Measurements from ENCODE around the gene NPRL2. TPM values are rescaled to one million over a fixed set of nuclear protein-coding genes. Genes with fewer than 3 reads are reported as not detected.

The NPRL2 gene
- total and polyA plus RNA-seq, 12 donors = 13.0 to 29.8 (median 16.3) TPM

GRCh38 chr3:50382722-50383121, 32.1 kb upstream of the NPRL2 start:
- WGBS, 2 donors = 91 to 93% methylated on average over 12 of the region's 12 CpGs
- Histone ChIP-seq H3K36me3 (no peaks in the 10 kb centered on the region), H3K4me3 (no peak overlapping the region), H3K27me3 (no peaks in the 10 kb centered on the region), H3K4me1 (no peaks in the 10 kb centered on the region), H3K27ac (no peak overlapping the region), H3K9me3 (no peaks in the 10 kb centered on the region)
- intact Hi-C loops (cut with DNase I) = no loop called here
- ATAC-seq = no peak
- no peak for TF ChIP-seq CTCF (IDR thresholded peaks at IDR 0.05)
- no peak for DNase-seq

- intact Hi-C loops (cut with DNase I) = no loop called here
- no peak overlapping the region for H3K4me3 ChIP-seq
- H3K9me3 ChIP-seq = no peaks in the 10 kb centered on the region
- no peak overlapping the region for H3K27ac ChIP-seq
- H3K4me1 ChIP-seq = no peaks in the 10 kb centered on the region
- DNase-seq = no peak
- no peaks in the 10 kb centered on the region for H3K36me3 ChIP-seq
- 91 to 94% methylated on average over 4 of the region's 4 CpGs for WGBS, 2 donors
- no peak for ATAC-seq
- H3K27me3 ChIP-seq = no peaks in the 10 kb centered on the region
- TF ChIP-seq CTCF (IDR thresholded peaks at IDR 0.05) = no peak
Measured at GRCh38 chr3:50381383-50381782, 30.8 kb upstream of the NPRL2 start.

GRCh38 chr3:50380405-50381085, 30.0 kb upstream of the NPRL2 start:
- no peak for ATAC-seq
- Histone ChIP-seq H3K4me1 (no peaks in the 10 kb centered on the region), H3K9me3 (no peaks in the 10 kb centered on the region), H3K27ac (no peak overlapping the region), H3K4me3 (no peak overlapping the region), H3K36me3 (no peaks in the 10 kb centered on the region), H3K27me3 (no peaks in the 10 kb centered on the region)
- intact Hi-C loops (cut with DNase I) = no loop called here
- WGBS, 2 donors = 91 to 96% methylated on average over 17 of the region's 17 CpGs
- DNase-seq = no peak
- TF ChIP-seq CTCF (IDR thresholded peaks at IDR 0.05) = no peak

- DNase-seq = no peak
- H3K9me3 ChIP-seq = no peaks in the 10 kb centered on the region
Measured at GRCh38 chr3:50378757-50379156, 28.2 kb upstream of the NPRL2 start.

More at GRCh38 chr3:50378757-50379156, 28.2 kb upstream of the NPRL2 start:
- TF ChIP-seq CTCF (IDR thresholded peaks at IDR 0.05) = no peak
- Histone ChIP-seq H3K27me3 (no peaks in the 10 kb centered on the region), H3K36me3 (no peaks in the 10 kb centered on the region), H3K27ac (no peak overlapping the region), H3K4me1 (no peaks in the 10 kb centered on the region), H3K4me3 (no peak overlapping the region)
- ATAC-seq = no peak
- WGBS, 2 donors = 91% methylated on average over 17 of the region's 17 CpGs
- intact Hi-C loops (cut with DNase I) = loop anchor here in 2 of 10 donors (10.0 kb wide), 2 partner anchors 156 to 166 kb away; no protein-coding TSS in a partner anchor
